Caco-2 (cell line): ENCODE results near the gene GINS2. TPM values are rescaled to one million over a fixed set of nuclear protein-coding genes. Genes with fewer than 3 reads are reported as not detected.

Experiments used
- BruUV-seq: library from RNA; stranded (reverse); fragments of 400-500 nt; replicated peaks from 2 replicates; lab custom pipeline; 2021; lab: Mats Ljungman, UMichigan
- CTCF ChIA-PET: fragments of 300-600 bp; sonication (Branson Sonifier 250); formaldehyde crosslinking; loops from one replicate; lab custom pipeline; 2022; ENCODE audit warnings: antibody characterized with exemption; lab: Charles Lee
- POLR2A ChIA-PET: fragments of 300-600 bp; sonication (Branson Sonifier 250); formaldehyde crosslinking; loops from one replicate; lab custom pipeline; 2022; ENCODE audit warnings: antibody characterized with exemption; lab: Charles Lee
- DNase-seq, 2 experiments: peaks; one replicate each; pipeline versions ENCODE4 v3.0.0 to v3.0.0-alpha.2; 2020 to 2022
- H3K27me3 ChIP-seq: replicated peaks from 2 replicates; pipeline ENCODE4 v1.6.0; 2011; ENCODE audit warnings: low read length; ENCODE audit not compliant: control insufficient read depth, insufficient read depth
- H3K36me3 ChIP-seq: 2 replicates; pipeline ENCODE4 v1.5.1; 2011; ENCODE audit warnings: low read length; ENCODE audit not compliant: control insufficient read depth, insufficient read depth
- H3K4me1 ChIP-seq: fragments of 250-450 bp; sonication (Bioruptor Pico); 2 replicates; pipeline ENCODE4 v1.5.1; 2020; ENCODE audit warnings: mild to moderate bottlenecking
- H3K4me3 ChIP-seq: 2 replicates; pipeline ENCODE4 v1.5.1; 2011; ENCODE audit warnings: low read depth, mild to moderate bottlenecking, control low read depth, low read length
- H3K9me3 ChIP-seq: fragments of 250-450 bp; sonication (Bioruptor Pico); 2 replicates; pipeline ENCODE4 v1.5.1; 2020; ENCODE audit warnings: mild to moderate bottlenecking, moderate library complexity
- H3K27ac Mint-ChIP-seq: one replicate; pipeline ENCODE4 v1.8.0; 2022; ENCODE audit warnings: mixed read lengths; ENCODE audit not compliant: unreplicated experiment
- H3K27me3 Mint-ChIP-seq: one replicate; pipeline ENCODE4 v1.8.0; 2022; ENCODE audit warnings: mixed read lengths; ENCODE audit not compliant: insufficient read depth, unreplicated experiment
- H3K36me3 Mint-ChIP-seq: one replicate; pipeline ENCODE4 v1.8.0; 2022; ENCODE audit warnings: mild to moderate bottlenecking, mixed read lengths; ENCODE audit not compliant: insufficient read depth, unreplicated experiment
- H3K4me1 Mint-ChIP-seq: one replicate; pipeline ENCODE4 v1.8.0; 2022; ENCODE audit warnings: low read depth, mixed read lengths; ENCODE audit not compliant: unreplicated experiment
- H3K4me3 Mint-ChIP-seq: one replicate; pipeline ENCODE4 v1.8.0; 2022; ENCODE audit warnings: mild to moderate bottlenecking, moderate library complexity, mixed read lengths; ENCODE audit not compliant: unreplicated experiment
- H3K9me3 Mint-ChIP-seq: one replicate; pipeline ENCODE4 v1.8.0; 2022; ENCODE audit warnings: mixed read lengths; ENCODE audit not compliant: unreplicated experiment
- intact Hi-C: fragments of 100-400 bp; cut with micrococcal nuclease; formaldehyde crosslinking; loops from one replicate; pipeline ENCODE4 v1.10.0; 2022; ENCODE audit not compliant: unreplicated experiment
- total RNA-seq: library from RNA; stranded (reverse); gene quantifications from 2 replicates; pipeline ENCODE4 v1.2.3, GENCODE V29; 2022
- TF ChIP-seq, protein P1 (sequence below), 2 experiments: fragments of 200-600 bp in 1 of 2; IDR thresholded peaks; 1 replicate in 1 of 2; 2 replicates in 1 of 2; pipeline versions ENCODE4 v1.5.1 to v1.8.0; 2011 to 2022; ENCODE audit warnings: antibody characterized with exemption in 1 of 2, control low read depth in 1 of 2, inconsistent platforms in 1 of 2, low read depth in 1 of 2, low read length in 1 of 2, mild to moderate bottlenecking in 1 of 2, moderate library complexity in 1 of 2; ENCODE audit not compliant: insufficient read depth in 1 of 2, severe bottlenecking in 1 of 2, unreplicated experiment in 1 of 2

The GINS2 gene
- total RNA-seq, 1 experiment from 2014 or later: 62.9 TPM

DNA sequence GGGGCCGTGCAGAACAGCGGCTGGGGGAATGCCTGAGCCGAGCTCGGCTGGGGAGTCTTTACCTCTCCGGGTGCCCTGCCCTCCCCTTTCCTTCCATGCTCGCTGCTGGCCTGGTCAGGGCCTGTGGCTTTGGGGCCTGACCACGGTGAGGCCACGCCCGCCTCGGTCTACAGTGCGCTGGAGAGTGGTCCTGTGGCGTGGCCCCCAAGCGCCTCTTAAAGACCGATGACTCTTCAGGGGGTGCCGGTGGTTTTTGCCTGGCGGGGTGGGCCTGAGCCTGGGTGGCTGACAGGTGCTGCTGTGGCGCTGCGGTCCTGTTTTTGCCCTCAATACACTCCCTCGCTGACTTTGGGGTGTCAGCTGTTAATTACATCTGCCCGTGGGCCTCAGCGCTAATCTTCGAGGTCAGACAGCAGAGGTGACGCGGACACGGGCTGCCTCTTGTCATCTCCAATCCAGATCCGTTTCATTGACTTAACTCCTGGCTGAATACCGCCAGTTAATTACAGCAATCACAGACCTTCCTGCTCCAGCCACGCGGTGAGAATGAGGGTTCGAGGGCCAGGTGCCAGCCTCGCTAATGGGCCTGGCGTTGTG lies 45.9 kb downstream of the GINS2 start:
- TF ChIP-seq, protein P1, sequence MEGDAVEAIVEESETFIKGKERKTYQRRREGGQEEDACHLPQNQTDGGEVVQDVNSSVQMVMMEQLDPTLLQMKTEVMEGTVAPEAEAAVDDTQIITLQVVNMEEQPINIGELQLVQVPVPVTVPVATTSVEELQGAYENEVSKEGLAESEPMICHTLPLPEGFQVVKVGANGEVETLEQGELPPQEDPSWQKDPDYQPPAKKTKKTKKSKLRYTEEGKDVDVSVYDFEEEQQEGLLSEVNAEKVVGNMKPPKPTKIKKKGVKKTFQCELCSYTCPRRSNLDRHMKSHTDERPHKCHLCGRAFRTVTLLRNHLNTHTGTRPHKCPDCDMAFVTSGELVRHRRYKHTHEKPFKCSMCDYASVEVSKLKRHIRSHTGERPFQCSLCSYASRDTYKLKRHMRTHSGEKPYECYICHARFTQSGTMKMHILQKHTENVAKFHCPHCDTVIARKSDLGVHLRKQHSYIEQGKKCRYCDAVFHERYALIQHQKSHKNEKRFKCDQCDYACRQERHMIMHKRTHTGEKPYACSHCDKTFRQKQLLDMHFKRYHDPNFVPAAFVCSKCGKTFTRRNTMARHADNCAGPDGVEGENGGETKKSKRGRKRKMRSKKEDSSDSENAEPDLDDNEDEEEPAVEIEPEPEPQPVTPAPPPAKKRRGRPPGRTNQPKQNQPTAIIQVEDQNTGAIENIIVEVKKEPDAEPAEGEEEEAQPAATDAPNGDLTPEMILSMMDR (IDR thresholded peaks at IDR 0.05; ENCODE audit: insufficient read depth in 1 of 2, low read depth in 1 of 2, low read length in 1 of 2, severe bottlenecking in 1 of 2, unreplicated experiment in 1 of 2): no peak
- no peak for DNase-seq
- Histone ChIP-seq H3K4me3 (no peak overlapping the region), H3K27me3 (no peaks in the 10 kb centered on the region), H3K9me3 (no peaks in the 10 kb centered on the region), H3K36me3 (no peaks in the 10 kb centered on the region; the same call in none of the 2 replicates), H3K4me1 (peaks cover 28% of the 10 kb centered on the region)
- CTCF ChIA-PET: interaction anchor here (1.0 kb wide), 1 partner anchor 27 kb away, joined by 3 read pairs; no protein-coding TSS in a partner anchor
- Mint-ChIP-seq H3K27me3 (no peaks in the 10 kb centered on the region), H3K27ac (peak overlapping the region; percentile 22), H3K9me3 (no peaks in the 10 kb centered on the region), H3K36me3 (peaks cover 73% of the 10 kb centered on the region), H3K4me1 (peaks cover 24% of the 10 kb centered on the region), H3K4me3 (no peak overlapping the region)
- intact Hi-C loops: no loop called here
- no TSS peak for BruUV-seq
- POLR2A ChIA-PET: no interaction called here

DNA sequence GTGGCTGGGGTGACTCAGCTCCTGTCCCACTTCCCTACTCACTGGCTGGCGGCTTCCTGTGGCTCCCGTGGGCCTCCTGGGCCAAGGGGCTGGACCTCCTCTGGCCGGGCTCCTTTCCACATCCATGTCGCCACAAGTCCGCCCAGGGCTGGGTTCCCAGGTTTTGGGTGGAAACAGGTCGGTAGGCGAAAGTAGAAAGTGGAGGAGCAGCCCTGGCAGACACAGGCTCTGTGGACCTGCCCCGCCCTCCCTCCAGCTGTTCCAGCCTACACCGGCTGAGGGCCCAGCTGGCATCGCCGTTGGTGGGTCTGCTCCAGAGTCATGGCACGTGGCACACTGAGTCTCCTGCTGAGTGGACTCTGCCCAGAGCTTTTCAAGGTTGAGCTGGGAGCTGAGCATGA lies 47.0 kb downstream of the GINS2 start:
- intact Hi-C loops: no loop called here
- TF ChIP-seq, protein P1 (IDR thresholded peaks at IDR 0.05; ENCODE audit: insufficient read depth in 1 of 2, low read depth in 1 of 2, low read length in 1 of 2, severe bottlenecking in 1 of 2, unreplicated experiment in 1 of 2): no peak
- H3K27me3 ChIP-seq: no peaks in the 10 kb centered on the region
- H3K9me3 Mint-ChIP-seq: no peaks in the 10 kb centered on the region
- ChIA-PET CTCF (no interaction called here), POLR2A (no interaction called here)
- H3K9me3 ChIP-seq: no peaks in the 10 kb centered on the region
- H3K4me3 Mint-ChIP-seq: no peak overlapping the region
- no TSS peak for BruUV-seq
- no peaks in the 10 kb centered on the region for H3K27me3 Mint-ChIP-seq
- DNase-seq: no peak
- H3K4me1 Mint-ChIP-seq: peaks cover 24% of the 10 kb centered on the region
- H3K4me1 ChIP-seq: peaks cover 28% of the 10 kb centered on the region
- H3K36me3 ChIP-seq: no peaks in the 10 kb centered on the region; the same call in none of the 2 replicates
- H3K36me3 Mint-ChIP-seq: peaks cover 71% of the 10 kb centered on the region
- H3K4me3 ChIP-seq: no peak overlapping the region
- H3K27ac Mint-ChIP-seq: no peak overlapping the region

DNA sequence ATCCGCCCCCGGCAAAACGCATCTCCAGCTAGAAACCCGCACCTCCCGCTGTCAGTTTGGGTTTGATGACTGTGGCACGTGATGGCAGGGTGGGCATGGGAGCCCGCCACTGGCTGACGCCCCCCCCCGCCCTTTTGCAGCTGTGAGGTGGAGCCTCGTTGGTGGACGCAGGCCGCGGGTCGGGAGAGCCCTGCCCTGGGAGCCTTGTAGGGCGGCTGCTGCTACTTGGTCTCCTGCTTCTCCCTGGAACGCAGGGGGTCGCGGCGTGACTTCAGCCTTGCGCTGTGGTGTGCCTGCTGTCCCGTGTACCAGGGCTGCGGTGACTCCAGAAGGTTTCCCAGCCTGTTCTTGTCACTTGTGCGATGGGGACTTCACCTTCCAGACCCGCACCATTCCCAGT lies 47.4 kb downstream of the GINS2 start:
- Mint-ChIP-seq H3K4me3 (no peak overlapping the region), H3K36me3 (peaks cover 69% of the 10 kb centered on the region), H3K27me3 (no peaks in the 10 kb centered on the region), H3K27ac (no peak overlapping the region), H3K4me1 (peaks cover 23% of the 10 kb centered on the region), H3K9me3 (no peaks in the 10 kb centered on the region)
- CTCF ChIA-PET: no interaction called here
- Histone ChIP-seq H3K9me3 (no peaks in the 10 kb centered on the region), H3K4me1 (peaks cover 24% of the 10 kb centered on the region), H3K27me3 (no peaks in the 10 kb centered on the region), H3K36me3 (no peaks in the 10 kb centered on the region; the same call in none of the 2 replicates), H3K4me3 (no peak overlapping the region)
- DNase-seq: no peak
- intact Hi-C loops: no loop called here
- POLR2A ChIA-PET: no interaction called here
- BruUV-seq: no TSS peak
- TF ChIP-seq, protein P1 (IDR thresholded peaks at IDR 0.05; ENCODE audit: insufficient read depth in 1 of 2, low read depth in 1 of 2, low read length in 1 of 2, severe bottlenecking in 1 of 2, unreplicated experiment in 1 of 2): no peak
